ENCODE measurements around the gene DDX60.

DNA sequence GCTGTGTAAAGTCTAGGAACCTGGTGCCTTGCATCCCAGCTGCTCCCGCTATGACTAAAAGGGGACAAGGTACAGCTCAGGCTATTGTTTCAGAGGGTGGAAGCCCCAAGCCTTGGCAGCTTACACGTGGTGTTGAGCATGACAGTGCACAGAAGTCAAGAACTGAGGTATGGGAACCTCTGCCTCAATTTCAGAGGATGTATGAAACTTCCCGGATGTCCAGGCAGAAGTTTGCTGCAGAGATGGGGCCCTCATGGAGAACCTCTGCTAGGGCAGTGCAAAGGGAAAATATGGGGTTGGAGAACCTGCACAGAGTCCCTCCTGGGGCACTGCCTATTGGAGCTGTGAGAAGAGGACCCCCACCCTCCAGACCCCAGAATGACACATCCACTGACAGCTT is 76.6 kb downstream of the DDX60 start:
- TF ChIP-seq, protein P1, sequence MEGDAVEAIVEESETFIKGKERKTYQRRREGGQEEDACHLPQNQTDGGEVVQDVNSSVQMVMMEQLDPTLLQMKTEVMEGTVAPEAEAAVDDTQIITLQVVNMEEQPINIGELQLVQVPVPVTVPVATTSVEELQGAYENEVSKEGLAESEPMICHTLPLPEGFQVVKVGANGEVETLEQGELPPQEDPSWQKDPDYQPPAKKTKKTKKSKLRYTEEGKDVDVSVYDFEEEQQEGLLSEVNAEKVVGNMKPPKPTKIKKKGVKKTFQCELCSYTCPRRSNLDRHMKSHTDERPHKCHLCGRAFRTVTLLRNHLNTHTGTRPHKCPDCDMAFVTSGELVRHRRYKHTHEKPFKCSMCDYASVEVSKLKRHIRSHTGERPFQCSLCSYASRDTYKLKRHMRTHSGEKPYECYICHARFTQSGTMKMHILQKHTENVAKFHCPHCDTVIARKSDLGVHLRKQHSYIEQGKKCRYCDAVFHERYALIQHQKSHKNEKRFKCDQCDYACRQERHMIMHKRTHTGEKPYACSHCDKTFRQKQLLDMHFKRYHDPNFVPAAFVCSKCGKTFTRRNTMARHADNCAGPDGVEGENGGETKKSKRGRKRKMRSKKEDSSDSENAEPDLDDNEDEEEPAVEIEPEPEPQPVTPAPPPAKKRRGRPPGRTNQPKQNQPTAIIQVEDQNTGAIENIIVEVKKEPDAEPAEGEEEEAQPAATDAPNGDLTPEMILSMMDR (IDR thresholded peaks at IDR 0.05; ENCODE audit: insufficient read depth, low read length, poor library complexity, severe bottlenecking), result no peak
- no peak for TF ChIP-seq EZH2phosphoT487 (conservative IDR thresholded peaks at IDR 0.05; ENCODE audit: low read length)
